ENCODE results near the gene COL6A1.

COL6A1 gene

DNA sequence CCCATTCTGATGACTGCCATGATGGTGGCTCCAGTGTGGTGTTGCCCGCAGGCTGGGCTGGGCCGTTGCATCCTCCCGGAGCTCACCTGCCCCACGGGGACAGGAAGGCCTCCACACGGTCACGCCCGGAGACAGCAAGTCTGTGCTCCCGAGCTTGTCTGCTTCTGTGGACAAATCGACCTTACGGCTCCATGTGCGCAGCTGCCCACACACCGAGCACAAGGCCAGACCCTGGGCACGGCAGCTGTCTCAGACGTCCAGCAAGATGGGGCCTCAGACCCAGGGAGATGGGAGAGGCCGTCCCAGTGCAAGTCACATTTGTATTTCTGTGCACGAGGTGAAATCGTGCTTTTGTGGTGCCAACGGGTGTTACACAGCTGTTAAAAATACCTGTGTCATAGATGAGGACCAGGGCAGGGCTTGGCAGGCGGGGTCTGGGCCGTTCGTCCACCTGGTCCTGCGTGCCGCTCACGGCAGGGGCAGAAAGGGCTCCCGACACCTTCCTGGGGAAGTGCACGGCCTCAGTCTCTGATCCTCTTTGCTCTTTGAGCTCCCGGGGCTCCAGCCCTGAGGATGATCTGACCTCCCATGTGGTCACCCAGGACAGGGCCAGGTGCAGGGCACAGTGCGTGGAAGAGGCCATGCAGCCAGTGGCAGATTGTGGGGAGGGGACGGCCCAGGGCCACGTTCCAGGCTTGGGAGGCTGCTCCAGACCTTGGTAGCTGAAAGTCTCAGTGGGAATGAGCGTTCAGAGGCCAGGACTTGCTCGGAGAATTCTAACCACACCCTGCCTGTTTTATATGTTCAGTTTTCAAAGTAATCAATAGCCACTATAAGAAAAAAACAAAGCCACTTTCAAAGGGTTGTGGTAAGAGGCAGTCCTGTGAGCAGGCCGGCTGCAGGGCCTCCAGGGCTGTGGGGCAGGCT, 13.5 kb downstream of the COL6A1 start:
- FAIRE-seq: no peak
- no peak for TF ChIP-seq POLR2A (IDR thresholded peaks at IDR 0.05; ENCODE audit: low read depth, low read length)

DNA sequence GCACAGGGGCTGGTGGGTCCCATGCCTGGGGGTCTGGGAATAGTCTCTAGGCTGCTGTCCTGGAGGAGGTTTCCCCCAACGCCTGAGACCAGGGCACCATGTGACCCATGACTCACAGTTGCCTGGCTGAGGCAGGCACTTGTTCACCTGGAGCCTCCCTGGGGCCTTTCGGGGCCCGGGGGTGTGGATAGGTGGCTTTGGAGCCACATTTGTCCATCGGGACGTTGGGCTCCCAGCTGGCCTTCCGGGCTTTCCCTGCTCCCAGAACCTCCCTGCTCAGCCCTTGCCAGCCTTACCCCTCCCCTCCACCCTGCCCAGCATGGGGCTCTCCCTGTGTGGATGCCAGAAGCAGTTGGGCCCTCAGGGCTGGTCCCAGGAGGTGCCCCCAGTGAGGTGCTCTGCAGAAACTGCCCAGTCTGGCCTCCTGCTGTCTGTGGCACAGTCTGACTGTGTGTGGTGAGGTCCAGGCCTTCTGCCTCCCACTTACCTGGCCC, 14.2 kb downstream of the COL6A1 start:
- TF ChIP-seq POLR2A (IDR thresholded peaks at IDR 0.05; ENCODE audit: low read depth, low read length): no peak
- DNase-seq (ENCODE audit: insufficient read length, low spot score) (no peak), FAIRE-seq (no peak)

More for the DNA sequence above, 13.5 kb downstream of the COL6A1 start:
- DNase-seq (ENCODE audit: insufficient read length, low spot score): no peak

DNA sequence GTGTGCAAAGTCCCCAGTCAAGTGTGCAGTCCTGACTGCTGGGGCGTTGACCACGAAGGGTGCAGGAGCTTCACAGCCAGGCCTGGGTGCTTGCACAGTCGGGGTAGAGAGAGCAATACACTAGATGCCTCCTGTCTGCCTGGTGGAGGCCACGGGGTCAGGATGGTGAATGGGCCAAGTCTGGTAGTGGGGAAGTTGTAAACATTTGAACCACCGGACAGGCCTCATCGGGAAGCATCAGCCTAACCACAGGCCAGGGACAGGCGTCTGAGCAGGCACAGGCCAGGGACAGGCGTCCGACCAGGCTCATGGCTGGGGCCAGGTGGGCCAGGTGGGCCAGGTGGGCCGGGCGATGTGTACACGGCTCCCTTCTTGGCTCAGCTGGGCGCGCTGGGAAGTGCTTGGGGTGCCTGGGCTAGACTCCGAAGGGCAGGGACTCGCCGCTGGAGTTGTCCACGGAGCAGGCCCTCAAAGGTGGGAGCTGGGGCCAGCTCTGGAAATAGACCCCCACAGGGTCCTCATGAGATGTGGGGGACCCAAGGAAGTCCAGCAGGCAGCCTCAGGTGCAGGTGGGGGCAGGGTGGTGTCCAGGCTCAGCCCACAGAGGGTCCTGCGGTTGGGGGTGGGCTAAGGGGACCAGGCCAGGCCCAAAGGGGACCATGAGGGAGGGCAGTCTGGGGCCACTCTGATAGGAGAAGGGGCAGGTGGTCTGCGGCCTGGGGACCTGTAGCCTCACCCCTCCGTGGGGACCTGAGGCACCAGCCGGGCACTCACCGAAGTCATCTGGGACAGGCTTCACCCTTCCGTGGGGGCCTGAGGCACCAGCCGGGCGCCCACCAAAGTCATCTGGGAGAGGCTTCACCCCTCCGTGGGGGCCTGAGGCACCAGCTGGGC, 15.0 kb downstream of the COL6A1 start:
- DNase-seq (ENCODE audit: insufficient read length, low spot score) (no peak), FAIRE-seq (no peak)
- no peak for TF ChIP-seq POLR2A (IDR thresholded peaks at IDR 0.05; ENCODE audit: low read depth, low read length)

GRCh38 chr21:45997205-45997494, 15.6 kb downstream of the COL6A1 start:
- TF ChIP-seq POLR2A (IDR thresholded peaks at IDR 0.05; ENCODE audit: low read depth, low read length): no peak
- no peak for DNase-seq (ENCODE audit: insufficient read length, low spot score)
- no peak for FAIRE-seq

DNA sequence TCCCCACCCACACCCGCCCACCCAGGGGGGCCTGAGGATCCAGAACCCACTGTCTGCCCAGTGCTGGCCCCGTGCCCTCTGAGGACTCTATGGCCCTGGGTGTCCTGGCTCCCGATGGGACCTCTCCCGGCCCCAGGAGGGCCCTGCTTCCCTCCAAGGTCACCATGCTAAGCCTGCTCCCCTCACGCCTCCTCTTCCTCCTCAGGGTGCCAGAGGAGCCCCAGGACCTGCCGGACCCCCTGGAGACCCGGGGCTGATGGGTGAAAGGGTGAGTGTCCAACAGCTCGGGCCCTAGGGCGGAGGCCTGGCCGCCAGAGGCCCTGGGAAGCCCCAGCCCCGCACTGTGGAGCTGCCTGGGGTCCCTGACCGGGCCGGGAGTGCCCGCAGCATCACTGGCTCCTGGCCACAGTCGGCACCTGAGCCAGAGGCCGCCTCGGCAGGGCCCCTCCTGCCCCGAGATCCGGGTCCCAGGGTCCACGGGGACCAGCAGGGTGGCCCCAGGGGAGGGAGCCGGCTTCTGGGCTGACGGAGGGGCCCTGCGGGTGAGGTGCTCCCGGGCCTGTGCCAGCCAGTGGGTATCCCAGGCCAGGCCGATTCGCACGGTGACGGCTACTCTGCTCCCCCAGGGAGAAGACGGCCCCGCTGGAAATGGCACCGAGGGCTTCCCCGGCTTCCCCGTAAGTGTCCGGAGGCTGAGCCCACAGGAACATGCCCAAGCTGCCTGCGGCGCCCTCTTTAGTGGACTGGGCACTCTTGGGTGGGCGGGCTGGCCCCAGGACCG, 16.1 kb downstream of the COL6A1 start:
- TF ChIP-seq POLR2A (IDR thresholded peaks at IDR 0.05; ENCODE audit: low read depth, low read length): no peak
- DNase-seq (ENCODE audit: insufficient read length, low spot score) (no peak), FAIRE-seq (no peak)

DNA sequence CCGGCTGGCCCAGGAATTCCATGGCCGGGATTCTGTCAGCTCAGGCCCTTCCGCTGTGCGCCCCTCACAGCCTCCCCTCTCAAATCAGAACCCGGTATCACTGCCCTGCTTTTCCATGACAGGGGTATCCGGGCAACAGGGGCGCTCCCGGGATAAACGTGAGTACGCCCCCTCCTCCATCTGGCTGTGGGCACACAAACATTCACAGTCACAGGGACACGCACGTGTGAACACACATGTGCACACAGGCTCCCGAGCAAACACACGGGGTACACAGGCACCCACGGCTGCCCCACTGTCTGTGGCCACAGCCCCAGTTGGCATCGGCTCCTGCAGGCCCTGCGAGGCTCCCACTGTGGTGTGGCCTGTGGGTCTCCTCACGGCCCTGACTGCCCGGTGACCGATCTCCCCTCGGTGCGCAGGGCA, 16.7 kb downstream of the COL6A1 start:
- no peak for TF ChIP-seq POLR2A (IDR thresholded peaks at IDR 0.05; ENCODE audit: low read depth, low read length)
- no peak for FAIRE-seq
- no peak for DNase-seq (ENCODE audit: insufficient read length, low spot score)

DNA sequence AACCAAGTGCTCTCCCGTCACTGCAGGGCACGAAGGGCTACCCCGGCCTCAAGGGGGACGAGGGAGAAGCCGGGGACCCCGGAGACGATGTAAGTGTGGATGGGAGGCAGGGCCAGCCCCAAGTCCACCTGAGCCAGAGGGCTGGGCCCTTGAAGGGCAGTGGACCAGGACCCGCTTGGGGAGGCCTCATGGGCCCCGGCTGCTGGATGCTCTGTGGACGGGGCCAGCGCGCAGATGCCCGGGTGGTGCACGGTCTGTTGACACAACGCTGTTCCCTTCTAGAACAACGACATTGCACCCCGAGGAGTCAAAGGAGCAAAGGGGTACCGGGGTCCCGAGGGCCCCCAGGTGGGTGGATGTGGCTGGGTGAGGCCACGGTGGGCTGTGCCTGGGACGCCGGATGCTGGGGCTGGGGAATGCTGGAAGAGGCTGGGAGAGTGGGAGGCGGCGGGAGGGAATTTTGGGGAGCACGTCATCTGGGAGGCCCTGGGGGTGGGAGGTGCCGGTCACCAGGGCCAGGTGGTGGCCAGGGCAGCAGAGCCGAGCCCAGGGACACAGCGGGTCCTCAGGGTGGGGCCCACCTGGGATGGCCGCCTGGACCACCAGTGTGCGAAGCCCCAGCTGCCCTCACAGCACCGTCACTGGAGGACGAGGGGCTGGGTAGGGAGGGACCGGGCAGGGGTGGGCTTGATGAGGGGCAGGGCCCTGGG, 17.5 kb downstream of the COL6A1 start:
- FAIRE-seq: no peak
- no peak for TF ChIP-seq POLR2A (IDR thresholded peaks at IDR 0.05; ENCODE audit: low read depth, low read length)
- DNase-seq (ENCODE audit: insufficient read length, low spot score): no peak

GRCh38 chr21:45999581-46000181, 18.1 kb downstream of the COL6A1 start:
- TF ChIP-seq POLR2A (IDR thresholded peaks at IDR 0.05; ENCODE audit: low read depth, low read length): no peak
- FAIRE-seq (no peak), DNase-seq (ENCODE audit: insufficient read length, low spot score) (no peak)

DNA sequence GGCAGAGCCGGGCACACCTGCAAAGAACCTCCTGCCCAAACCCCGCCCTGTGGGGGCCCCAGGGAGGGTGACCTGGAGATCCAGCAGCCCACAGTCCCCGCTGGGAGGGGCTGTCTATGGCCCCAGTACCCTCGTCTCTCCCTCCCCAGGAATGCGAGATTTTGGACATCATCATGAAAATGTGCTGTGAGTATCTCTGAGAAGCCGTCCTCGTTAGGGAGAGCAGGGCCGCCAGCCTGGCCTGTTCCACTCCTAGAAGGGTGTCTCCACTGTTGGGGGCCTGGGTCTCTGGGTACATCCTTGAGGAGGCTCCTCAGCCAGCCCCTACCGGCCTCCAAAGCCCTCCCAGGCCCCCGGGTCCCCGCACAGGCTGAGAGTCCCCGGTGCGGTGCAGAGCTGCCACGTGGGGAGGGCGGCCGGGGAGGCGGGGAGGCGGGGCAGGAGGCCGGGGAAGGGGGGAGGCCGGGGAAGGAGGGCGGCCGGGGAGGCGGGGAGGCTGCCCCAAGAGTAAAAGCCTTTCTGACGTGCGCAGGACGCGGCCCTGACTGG, 18.7 kb downstream of the COL6A1 start:
- no peak for FAIRE-seq

GRCh38 chr21:46000731-46001641, 19.4 kb downstream of the COL6A1 start:
- no peak for TF ChIP-seq POLR2A (IDR thresholded peaks at IDR 0.05; ENCODE audit: low read depth, low read length)
- no peak for DNase-seq (ENCODE audit: insufficient read length, low spot score)
- no peak for FAIRE-seq

More for the DNA sequence above, 18.7 kb downstream of the COL6A1 start:
- DNase-seq (ENCODE audit: insufficient read length, low spot score): no peak
- no peak for TF ChIP-seq POLR2A (IDR thresholded peaks at IDR 0.05; ENCODE audit: low read depth, low read length)

GRCh38 chr21:46001821-46002681, 20.5 kb downstream of the COL6A1 start:
- no peak for TF ChIP-seq POLR2A (IDR thresholded peaks at IDR 0.05; ENCODE audit: low read depth, low read length)
- DNase-seq (ENCODE audit: insufficient read length, low spot score) (no peak), FAIRE-seq (no peak)
